Keratinocyte (primary cell): Measurements from ENCODE around the gene ING5. TPM values are rescaled to one million over a fixed set of nuclear protein-coding genes. Genes with fewer than 3 reads are reported as not detected.
"Not testable (repeated sequence)": the region's sequence is repeated elsewhere in the genome, so short reads cannot be mapped to it uniquely, and the experiment has no call there.

Experiments
- DNase-seq: peaks from one replicate; pipeline ENCODE4 v3.0.0-alpha.2; 2011; ENCODE audit warnings: low read depth, missing footprints, low spot score
- FAIRE-seq: peaks from 2 replicates; lab custom pipeline; 2011; peaks lifted over from hg19 to GRCh38; lab: Jason Lieb, UNC
- H2AFZ ChIP-seq: 2 replicates; pipeline ENCODE4 v1.6.0; 2012; ENCODE audit warnings: low read length, control low read depth, inconsistent platforms; ENCODE audit not compliant: control insufficient read depth
- H3K27ac ChIP-seq: 2 replicates; pipeline ENCODE4 v1.5.1; 2011; ENCODE audit warnings: low read length; ENCODE audit not compliant: control insufficient read depth, insufficient read depth
- H3K27me3 ChIP-seq: 3 replicates; pipeline ENCODE4 v1.6.0; 2011; ENCODE audit warnings: low read length; ENCODE audit not compliant: control insufficient read depth, insufficient read depth; ENCODE audit errors: extremely low read depth
- H3K36me3 ChIP-seq, 2 experiments: 2 replicates in 1 of 2; 3 replicates in 1 of 2; pipeline ENCODE4 v1.5.1; 2011; ENCODE audit warnings: low read length in 2 of 2, mild to moderate bottlenecking in 1 of 2; ENCODE audit not compliant: control insufficient read depth in 2 of 2, insufficient read depth in 2 of 2; ENCODE audit errors: extremely low read depth in 1 of 2
- H3K4me1 ChIP-seq: 3 replicates; pipeline ENCODE4 v1.5.1; 2011; ENCODE audit warnings: low read length; ENCODE audit not compliant: control insufficient read depth, insufficient read depth; ENCODE audit errors: extremely low read depth
- H3K4me2 ChIP-seq: 3 replicates; pipeline ENCODE4 v1.6.0; 2011; ENCODE audit warnings: low read depth, low read length; ENCODE audit not compliant: control insufficient read depth, insufficient read depth; ENCODE audit errors: extremely low read depth
- H3K4me3 ChIP-seq, 3 experiments: fragments of 200-600 bp in 1 of 3; sonication (generic) in 1 of 3; 2 replicates in 2 of 3; 3 replicates in 1 of 3; pipeline ENCODE4 v1.5.1; 2011 to 2016; ENCODE audit warnings: low read length in 3 of 3, mild to moderate bottlenecking in 3 of 3, control low read depth in 2 of 3, inconsistent platforms in 1 of 3, low read depth in 1 of 3, mixed read lengths in 1 of 3, mixed run types in 1 of 3, moderate library complexity in 1 of 3; ENCODE audit not compliant: control insufficient read depth in 2 of 3, insufficient read depth in 2 of 3; ENCODE audit errors: extremely low read depth in 1 of 3
- H3K79me2 ChIP-seq: 2 replicates; pipeline ENCODE4 v1.6.0; 2012; ENCODE audit warnings: low read length; ENCODE audit not compliant: control insufficient read depth, insufficient read depth
- H3K9ac ChIP-seq: 3 replicates; pipeline ENCODE4 v1.6.0; 2011; ENCODE audit warnings: low read length; ENCODE audit not compliant: control insufficient read depth, insufficient read depth; ENCODE audit errors: extremely low read depth
- H3K9me1 ChIP-seq: 3 replicates; pipeline ENCODE4 v1.6.0; 2011; ENCODE audit warnings: low read length; ENCODE audit not compliant: control insufficient read depth, insufficient read depth; ENCODE audit errors: extremely low read depth
- H3K9me3 ChIP-seq: 2 replicates; pipeline ENCODE4 v1.5.1; 2012; ENCODE audit warnings: low read depth, low read length; ENCODE audit not compliant: control insufficient read depth
- H4K20me1 ChIP-seq: 3 replicates; pipeline ENCODE4 v1.6.0; 2011; ENCODE audit warnings: low read length; ENCODE audit not compliant: control insufficient read depth, insufficient read depth; ENCODE audit errors: extremely low read depth
- CTCF ChIP-seq, 3 experiments: IDR thresholded peaks in 1 of 3; conservative IDR thresholded peaks in 1 of 3; optimal IDR thresholded peaks in 1 of 3; 2 replicates in 2 of 3; 3 replicates in 1 of 3; pipeline versions ENCODE3 to v1.5.1; 2011; ENCODE audit warnings: low read length in 3 of 3, mild to moderate bottlenecking in 3 of 3, moderate library complexity in 2 of 3, control low read depth in 1 of 3, inconsistent platforms in 1 of 3; ENCODE audit not compliant: insufficient read depth in 2 of 3; ENCODE audit errors: extremely low read depth in 1 of 3
- EZH2 ChIP-seq: IDR thresholded peaks from one replicate; pipeline ENCODE4 v1.6.1; 2012; ENCODE audit warnings: inconsistent platforms, mild to moderate bottlenecking, low read length, moderate library complexity
- dilution Hi-C: fragments of 300-500 bp; cut with MboI; formaldehyde crosslinking; loops from one replicate; pipeline ENCODE4 v1.7.0; 2020; ENCODE audit warnings: low sequenced_read_pairs; ENCODE audit not compliant: extremely low pct_ligation_motif_present
- polyA plus RNA-seq, 5 experiments: library from polyadenylated mRNA; depleted of rRNA in 3 of 5; stranded (reverse) in 3 of 5; stranded (forward) in 1 of 5; unstranded in 1 of 5; fragments of >200 nt; gene quantifications; 1 replicate in 1 of 5; 2 replicates in 3 of 5; 3 replicates in 1 of 5; pipeline versions ENCODE4 v1.2.1 to v1.2.3, GENCODE V29; 2011 to 2012; ENCODE audit warnings: missing spikeins in 2 of 5, low read depth in 1 of 5, low replicate concordance in 1 of 5

ING5 gene
- polyA plus RNA-seq, 1 donor (not counting 4 experiments of a cell fraction or from before 2014, with no cell fraction given) = 19.1 TPM

- dilution Hi-C loops = no loop called here
- no peak overlapping the region for H2AFZ ChIP-seq
- no peak overlapping the region for H3K9ac ChIP-seq
Observed at GRCh38 chr2:241755777-241756176, 53.9 kb downstream of the ING5 start.

GRCh38 chr2:241759067-241759807 lies 57.4 kb downstream of the ING5 start:
- H3K9me3 ChIP-seq = peaks cover 2% of the 10 kb centered on the region
- H3K9me1 ChIP-seq = no peaks in the 10 kb centered on the region
- no peak overlapping the region for H2AFZ ChIP-seq
- H3K27ac ChIP-seq = no peak overlapping the region
- H3K36me3 ChIP-seq = peaks cover 0 to 5% of the 10 kb centered on the region in 2 experiments
- dilution Hi-C loops = no loop called here
- FAIRE-seq (no peak), DNase-seq (no peak)
- no peaks in the 10 kb centered on the region for H3K27me3 ChIP-seq
- H3K4me2 ChIP-seq = no peak overlapping the region
- peaks cover 1% of the 10 kb centered on the region for H4K20me1 ChIP-seq
- no peak overlapping the region for H3K9ac ChIP-seq
- TF ChIP-seq EZH2 (no peak), CTCF (optimal IDR thresholded peaks at IDR 0.05 in 1 of 3, IDR thresholded peaks at IDR 0.05 in 1 of 3, conservative IDR thresholded peaks at IDR 0.05 in 1 of 3; ENCODE audit: extremely low read depth in 1 of 3, insufficient read depth in 2 of 3, low read length in 3 of 3) (no peak)
- H3K79me2 ChIP-seq = no peaks in the 10 kb centered on the region
- no peak overlapping the region for H3K4me3 ChIP-seq
- no peaks in the 10 kb centered on the region for H3K4me1 ChIP-seq

More at GRCh38 chr2:241755777-241756176, 53.9 kb downstream of the ING5 start:
- H3K36me3 ChIP-seq = peaks cover 0 to 9% of the 10 kb centered on the region in 2 experiments
- no peaks in the 10 kb centered on the region for H3K9me1 ChIP-seq
- H3K79me2 ChIP-seq = no peaks in the 10 kb centered on the region
- H3K27me3 ChIP-seq = no peaks in the 10 kb centered on the region
- H3K27ac ChIP-seq = no peak overlapping the region
- peaks cover 2% of the 10 kb centered on the region for H3K9me3 ChIP-seq
- TF ChIP-seq EZH2 = no peak
- no peak for TF ChIP-seq CTCF (optimal IDR thresholded peaks at IDR 0.05 in 1 of 3, IDR thresholded peaks at IDR 0.05 in 1 of 3, conservative IDR thresholded peaks at IDR 0.05 in 1 of 3; ENCODE audit: extremely low read depth in 1 of 3, insufficient read depth in 2 of 3, low read length in 3 of 3)
- no peak overlapping the region for H3K4me3 ChIP-seq
- no peak for FAIRE-seq
- no peak overlapping the region for H3K4me2 ChIP-seq
- H3K4me1 ChIP-seq = no peaks in the 10 kb centered on the region
- no peaks in the 10 kb centered on the region for H4K20me1 ChIP-seq
- no peak for DNase-seq

GRCh38 chr2:241759893-241760292 lies 58.1 kb downstream of the ING5 start:
- not testable (repeated sequence) for FAIRE-seq

More at GRCh38 chr2:241759893-241760292, 58.1 kb downstream of the ING5 start:
- H3K79me2 ChIP-seq, H2AFZ ChIP-seq, H3K27me3 ChIP-seq, H3K9me1 ChIP-seq, H3K36me3 ChIP-seq, H3K9ac ChIP-seq, DNase-seq, H3K9me3 ChIP-seq, H3K4me1 ChIP-seq, H4K20me1 ChIP-seq, H3K4me3 ChIP-seq, H3K4me2 ChIP-seq, H3K27ac ChIP-seq, dilution Hi-C loops: not testable (repeated sequence)
